Epithelial cell of proximal tubule (primary cell): ENCODE results near the gene TBC1D22A. TPM values are rescaled to one million over a fixed set of nuclear protein-coding genes. Genes with fewer than 3 reads are reported as not detected.

Experiments
- DNase-seq: peaks from one replicate; pipeline ENCODE4 v3.0.0-alpha.2; 2011; ENCODE audit warnings: low read depth
- H3K4me3 ChIP-seq: 2 replicates; pipeline ENCODE4 v1.5.1; 2011; ENCODE audit warnings: low read depth, mild to moderate bottlenecking, low read length
- CTCF ChIP-seq: conservative IDR thresholded peaks from 2 replicates; pipeline ENCODE4 v1.5.1; 2012; ENCODE audit warnings: low read depth, mild to moderate bottlenecking, low read length
- total RNA-seq: library from RNA; depleted of rRNA; stranded (reverse); fragments of >200 nt; gene quantifications from 2 replicates; pipeline ENCODE4 v1.2.3, GENCODE V29; 2015

TBC1D22A gene
- total RNA-seq, 1 donor from 2014 or later, result 22.7 TPM

GRCh38 chr22:46767249-46767985 is 5.0 kb downstream of the TBC1D22A start:
- no peak for TF ChIP-seq CTCF
- DNase-seq, result no peak
- H3K4me3 ChIP-seq, result no peak overlapping the region

- H3K4me3 ChIP-seq, result no peak overlapping the region
- no peak for TF ChIP-seq CTCF
- no peak for DNase-seq
These were observed 6.8 kb downstream of the TBC1D22A start for GRCh38 chr22:46769191-46769675.

GRCh38 chr22:46769706-46770105 is 7.3 kb downstream of the TBC1D22A start:
- no peak for DNase-seq
- H3K4me3 ChIP-seq, result no peak overlapping the region
- no peak for TF ChIP-seq CTCF

GRCh38 chr22:46770151-46770641 is 7.7 kb downstream of the TBC1D22A start:
- no peak for TF ChIP-seq CTCF
- H3K4me3 ChIP-seq, result no peak overlapping the region
- DNase-seq, result no peak

- no peak for DNase-seq
- H3K4me3 ChIP-seq, result no peak overlapping the region
- no peak for TF ChIP-seq CTCF
These were observed 8.3 kb downstream of the TBC1D22A start for GRCh38 chr22:46770726-46771125.

GRCh38 chr22:46773076-46773475 is 10.6 kb downstream of the TBC1D22A start:
- no peak for DNase-seq
- TF ChIP-seq CTCF, result no peak
- H3K4me3 ChIP-seq, result no peak overlapping the region
